ENCODE results near the gene RAP1GDS1.
A peak's percentile ranks its signal among the peaks of the same experiment; 100 is the strongest.

Gene RAP1GDS1

DNA sequence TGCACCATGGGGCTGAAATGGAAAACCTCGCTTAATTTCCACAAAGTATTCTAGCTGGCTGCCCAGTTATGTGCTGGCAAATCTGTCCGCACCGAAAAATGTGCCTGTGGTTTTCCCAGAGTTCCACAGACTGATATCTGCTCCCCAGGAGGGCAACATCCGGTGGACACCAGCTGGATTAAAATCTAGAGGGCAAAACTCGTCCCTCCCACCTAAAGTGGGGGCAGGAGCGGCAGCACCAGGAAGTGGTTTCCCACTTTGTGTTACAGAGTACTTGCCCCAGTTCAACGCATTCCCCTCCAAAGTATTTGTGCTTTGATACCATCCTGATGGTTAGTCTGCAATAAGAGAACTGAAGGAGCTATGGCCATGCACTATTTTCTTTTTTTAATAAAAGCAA lies 209.6 kb downstream of the RAP1GDS1 start:
- H3K9me3 ChIP-seq (ENCODE audit: control insufficient read depth, insufficient read depth, low read depth, low read length) = no peaks in the 10 kb centered on the region
- no peak overlapping the region for H3K27ac ChIP-seq (ENCODE audit: extremely low read depth, low read depth, low read length)
- no peak for TF ChIP-seq TCF7L2 (IDR thresholded peaks at IDR 0.05; ENCODE audit: borderline replicate concordance, low read depth, low read length)
- no peak for TF ChIP-seq ZNF366 (tag by site-specific recombination; conservative IDR thresholded peaks at IDR 0.05)
- no peak for TF ChIP-seq ZSCAN30 (tag by site-specific recombination; IDR thresholded peaks at IDR 0.05)
- no peak for TF ChIP-seq ZNF16 (tag by site-specific recombination; IDR thresholded peaks at IDR 0.05; ENCODE audit: low read depth)
- CTCF ChIA-PET = no interaction called here
- no peaks in the 10 kb centered on the region for H3K4me1 ChIP-seq (ENCODE audit: control insufficient read depth, insufficient read depth, low read length)
- H3K4me3 ChIP-seq (ENCODE audit: low read depth, low read length) = no peak overlapping the region
- POLR2A ChIA-PET = no interaction called here
- peaks cover 0 to 16% of the 10 kb centered on the region in 2 experiments; a peak in 1 of 3 replicates for H3K36me3 ChIP-seq (ENCODE audit: control insufficient read depth in 2 of 2, insufficient read depth in 1 of 2, low read length in 2 of 2)

- TF ChIP-seq ZBTB44 (tag by site-specific recombination; IDR thresholded peaks at IDR 0.05) (no peak), ZNF792 (tag by site-specific recombination; IDR thresholded peaks at IDR 0.05) (no peak), HOXA7 (CRISPR knock-in tag; IDR thresholded peaks at IDR 0.05; ENCODE audit: borderline replicate concordance) (no peak), ZNF174 (tag by site-specific recombination; IDR thresholded peaks at IDR 0.05) (no peak), ZSCAN30 (tag by site-specific recombination; IDR thresholded peaks at IDR 0.05) (no peak), ZNF221 (tag by site-specific recombination; IDR thresholded peaks at IDR 0.05; ENCODE audit: borderline replicate concordance) (no peak), KLF8 (tag by site-specific recombination; IDR thresholded peaks at IDR 0.05) (no peak), HOXC10 (CRISPR knock-in tag; IDR thresholded peaks at IDR 0.05) (no peak), TCF7L2 (IDR thresholded peaks at IDR 0.05; ENCODE audit: borderline replicate concordance, low read depth, low read length) (no peak)
- H3K4me3 ChIP-seq (ENCODE audit: low read depth, low read length) = no peak overlapping the region
- POLR2A ChIA-PET = no interaction called here
- H3K27ac ChIP-seq (ENCODE audit: extremely low read depth, low read depth, low read length) = no peak overlapping the region
- CTCF ChIA-PET = no interaction called here
- H3K9me3 ChIP-seq (ENCODE audit: control insufficient read depth, insufficient read depth, low read depth, low read length) = no peaks in the 10 kb centered on the region
- peaks cover 3% of the 10 kb centered on the region; the same call in 1 of the 2 replicates for H3K4me1 ChIP-seq (ENCODE audit: control insufficient read depth, insufficient read depth, low read length)
- peaks cover 0 to 16% of the 10 kb centered on the region in 2 experiments; a peak in 1 of 3 replicates for H3K36me3 ChIP-seq (ENCODE audit: control insufficient read depth in 2 of 2, insufficient read depth in 1 of 2, low read length in 2 of 2)
These were observed 211.9 kb downstream of the RAP1GDS1 start for GRCh38 chr4:98473046-98473445.

DNA sequence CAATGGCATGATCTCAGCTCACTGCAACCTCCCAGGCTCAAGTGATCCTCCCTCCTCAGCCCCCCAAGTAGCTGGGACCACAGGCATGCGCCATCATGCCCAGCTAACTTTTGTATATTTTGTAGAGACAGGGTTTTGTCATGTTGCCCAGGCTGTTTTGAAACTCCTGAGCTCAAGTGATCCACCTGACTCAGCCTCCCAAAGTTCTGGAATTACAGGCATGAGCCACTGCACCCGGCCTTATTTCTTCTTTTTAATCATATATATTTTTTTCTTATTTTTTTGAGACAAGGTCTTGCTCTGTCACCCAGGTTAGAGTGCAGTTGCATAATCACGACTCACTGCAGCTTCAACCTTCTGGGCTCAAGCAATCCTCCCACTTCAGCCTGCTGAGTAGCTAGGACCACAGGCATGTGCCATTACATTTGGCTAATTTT lies 213.2 kb downstream of the RAP1GDS1 start:
- Histone ChIP-seq H3K27ac (ENCODE audit: extremely low read depth, low read depth, low read length) (no peak overlapping the region), H3K4me1 (ENCODE audit: control insufficient read depth, insufficient read depth, low read length) (peaks cover 3% of the 10 kb centered on the region; the same call in 1 of the 2 replicates), H3K36me3 (ENCODE audit: control insufficient read depth in 2 of 2, insufficient read depth in 1 of 2, low read length in 2 of 2) (peaks cover 0 to 16% of the 10 kb centered on the region in 2 experiments; a peak in 1 of 3 replicates), H3K4me3 (ENCODE audit: low read depth, low read length) (no peak overlapping the region), H3K9me3 (ENCODE audit: control insufficient read depth, insufficient read depth, low read depth, low read length) (no peaks in the 10 kb centered on the region)
- ChIA-PET POLR2A (no interaction called here), CTCF (interaction anchor here (0.6 kb wide), 1 partner anchor 149 kb away, joined by 3 read pairs; no protein-coding TSS in a partner anchor)
- TF ChIP-seq ZNF174 (tag by site-specific recombination; IDR thresholded peaks at IDR 0.05) (no peak), ZNF404 (tag by site-specific recombination; IDR thresholded peaks at IDR 0.05) (no peak), ZNF488 (tag by site-specific recombination; IDR thresholded peaks at IDR 0.05) (no peak), TSHZ1 (tag by site-specific recombination; IDR thresholded peaks at IDR 0.05; ENCODE audit: borderline replicate concordance) (no peak), ZNF530 (tag by site-specific recombination; IDR thresholded peaks at IDR 0.05; ENCODE audit: low read depth) (no peak), EGR2 (tag by site-specific recombination; IDR thresholded peaks at IDR 0.05; ENCODE audit: low read depth) (no peak), ZSCAN5A (tag by site-specific recombination; IDR thresholded peaks at IDR 0.05) (no peak), GLIS1 (tag by site-specific recombination; IDR thresholded peaks at IDR 0.05) (peak; percentile 35; the same call in 1 of the 2 replicates)
- TF ChIP-seq, protein P1, sequence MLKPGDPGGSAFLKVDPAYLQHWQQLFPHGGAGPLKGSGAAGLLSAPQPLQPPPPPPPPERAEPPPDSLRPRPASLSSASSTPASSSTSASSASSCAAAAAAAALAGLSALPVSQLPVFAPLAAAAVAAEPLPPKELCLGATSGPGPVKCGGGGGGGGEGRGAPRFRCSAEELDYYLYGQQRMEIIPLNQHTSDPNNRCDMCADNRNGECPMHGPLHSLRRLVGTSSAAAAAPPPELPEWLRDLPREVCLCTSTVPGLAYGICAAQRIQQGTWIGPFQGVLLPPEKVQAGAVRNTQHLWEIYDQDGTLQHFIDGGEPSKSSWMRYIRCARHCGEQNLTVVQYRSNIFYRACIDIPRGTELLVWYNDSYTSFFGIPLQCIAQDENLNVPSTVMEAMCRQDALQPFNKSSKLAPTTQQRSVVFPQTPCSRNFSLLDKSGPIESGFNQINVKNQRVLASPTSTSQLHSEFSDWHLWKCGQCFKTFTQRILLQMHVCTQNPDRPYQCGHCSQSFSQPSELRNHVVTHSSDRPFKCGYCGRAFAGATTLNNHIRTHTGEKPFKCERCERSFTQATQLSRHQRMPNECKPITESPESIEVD (tag by site-specific recombination; IDR thresholded peaks at IDR 0.05) = no peak
